Measurements from ENCODE around the gene C4A. TPM values are rescaled to one million over a fixed set of nuclear protein-coding genes. Genes with fewer than 3 reads are reported as not detected.
A peak's percentile ranks its signal among the peaks of the same experiment; 100 is the strongest.

The C4A gene
- total RNA-seq, 1 donor from 2014 or later, result 6.8 TPM

- ChIA-PET POLR2A (no interaction called here), CTCF (no interaction called here)
- DNase-seq (no peak), ATAC-seq (ENCODE audit: low read depth) (no peak)
- Mint-ChIP-seq H3K27ac (no peak overlapping the region), H3K9me3 (no peaks in the 10 kb centered on the region), H3K4me1 (no peaks in the 10 kb centered on the region), H3K27me3 (peaks cover 14% of the 10 kb centered on the region), H3K36me3 (ENCODE audit: low read depth) (peaks cover 14% of the 10 kb centered on the region), H3K4me3 (no peak overlapping the region)
- no peak for TF ChIP-seq CTCF (IDR thresholded peaks at IDR 0.05)
- intact Hi-C loops (cut with micrococcal nuclease), result no loop called here
These were observed 34.0 kb upstream of the C4A start for GRCh38 chr6:31947864-31948263.

GRCh38 chr6:31948306-31948705 lies 33.6 kb upstream of the C4A start:
- no peaks in the 10 kb centered on the region for H3K9me3 Mint-ChIP-seq
- TF ChIP-seq CTCF (IDR thresholded peaks at IDR 0.05), result no peak
- no peak for DNase-seq
- POLR2A ChIA-PET, result no interaction called here
- H3K4me3 Mint-ChIP-seq, result no peak overlapping the region
- ATAC-seq (ENCODE audit: low read depth), result no peak
- H3K36me3 Mint-ChIP-seq (ENCODE audit: low read depth), result peaks cover 19% of the 10 kb centered on the region
- CTCF ChIA-PET, result no interaction called here
- H3K27me3 Mint-ChIP-seq, result peaks cover 14% of the 10 kb centered on the region
- no peak overlapping the region for H3K27ac Mint-ChIP-seq
- H3K4me1 Mint-ChIP-seq, result no peaks in the 10 kb centered on the region
- intact Hi-C loops (cut with micrococcal nuclease), result no loop called here

- Mint-ChIP-seq H3K27me3 (peaks cover 12% of the 10 kb centered on the region), H3K4me3 (no peak overlapping the region), H3K27ac (no peak overlapping the region), H3K36me3 (ENCODE audit: low read depth) (peaks cover 25% of the 10 kb centered on the region), H3K9me3 (no peaks in the 10 kb centered on the region), H3K4me1 (no peaks in the 10 kb centered on the region)
- ATAC-seq (ENCODE audit: low read depth) (no peak), DNase-seq (no peak)
- ChIA-PET CTCF (no interaction called here), POLR2A (no interaction called here)
- intact Hi-C loops (cut with micrococcal nuclease), result no loop called here
- no peak for TF ChIP-seq CTCF (IDR thresholded peaks at IDR 0.05)
These were observed 33.0 kb upstream of the C4A start for GRCh38 chr6:31948753-31949413.

- no peak overlapping the region for H3K27ac Mint-ChIP-seq
- intact Hi-C loops (cut with micrococcal nuclease), result loop anchor here (5.0 kb wide), 1 partner anchor 268 kb away; the partner anchor contains the start of gene LY6G5C
- H3K36me3 Mint-ChIP-seq (ENCODE audit: low read depth), result peaks cover 36% of the 10 kb centered on the region
- ATAC-seq (ENCODE audit: low read depth) (no peak), DNase-seq (no peak)
- H3K4me3 Mint-ChIP-seq, result no peak overlapping the region
- ChIA-PET CTCF (no interaction called here), POLR2A (no interaction called here)
- H3K4me1 Mint-ChIP-seq, result no peaks in the 10 kb centered on the region
- H3K9me3 Mint-ChIP-seq, result no peaks in the 10 kb centered on the region
- H3K27me3 Mint-ChIP-seq, result peaks cover 6% of the 10 kb centered on the region
- no peak for TF ChIP-seq CTCF (IDR thresholded peaks at IDR 0.05)
These were observed 31.8 kb upstream of the C4A start for GRCh38 chr6:31949926-31950548.

GRCh38 chr6:31952140-31952805 lies 29.6 kb upstream of the C4A start:
- intact Hi-C loops (cut with micrococcal nuclease), result loop anchor here (1.0 to 5.0 kb wide), 2 partner anchors 50 to 270 kb away; partner anchors contain the start of genes LY6G5C and ZBTB12
- no peak for ATAC-seq (ENCODE audit: low read depth)

More at GRCh38 chr6:31952140-31952805, 29.6 kb upstream of the C4A start:
- no peak overlapping the region for H3K4me3 Mint-ChIP-seq
- H3K36me3 Mint-ChIP-seq (ENCODE audit: low read depth), result peaks cover 55% of the 10 kb centered on the region
- TF ChIP-seq CTCF (IDR thresholded peaks at IDR 0.05), result no peak
- H3K27ac Mint-ChIP-seq, result peak overlapping the region; percentile 8
- ChIA-PET CTCF (interaction anchor here (0.7 to 2.2 kb wide), 11 partner anchors 12 to 276 kb away, joined by 3 to 9 read pairs (median 4); partner anchors contain the start of genes DXO and LY6G5C), POLR2A (interaction anchor here (0.6 to 1.6 kb wide), 6 partner anchors 18 to 439 kb away, joined by 3 to 5 read pairs (median 3); partner anchors contain the start of genes DXO and NEU1)
- no peak for DNase-seq
- H3K4me1 Mint-ChIP-seq, result peaks cover 1% of the 10 kb centered on the region
- H3K9me3 Mint-ChIP-seq, result no peaks in the 10 kb centered on the region
- no peaks in the 10 kb centered on the region for H3K27me3 Mint-ChIP-seq
